ENCODE results near the gene TXNDC8.

TXNDC8 gene

DNA sequence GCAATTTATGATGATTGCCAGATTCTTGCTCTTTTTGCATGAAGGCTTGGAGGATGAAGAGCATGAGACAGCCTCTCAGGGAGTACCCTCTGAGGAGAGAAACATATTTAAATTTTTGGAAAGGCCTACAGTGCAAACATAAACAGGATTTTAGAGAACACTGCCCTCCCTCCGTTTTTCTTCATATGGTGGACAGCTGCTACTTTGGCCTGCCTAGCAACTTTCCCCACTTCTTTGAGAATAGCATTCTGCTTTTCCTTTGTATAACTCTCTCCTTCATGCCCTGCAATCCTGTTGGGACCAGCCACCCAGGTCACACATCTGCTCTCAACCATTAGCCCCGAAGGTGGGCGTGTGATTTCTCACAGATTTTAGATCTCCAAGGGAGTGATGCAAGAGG, 60.9 kb downstream of the TXNDC8 start:
- DNase-seq: no peak

DNA sequence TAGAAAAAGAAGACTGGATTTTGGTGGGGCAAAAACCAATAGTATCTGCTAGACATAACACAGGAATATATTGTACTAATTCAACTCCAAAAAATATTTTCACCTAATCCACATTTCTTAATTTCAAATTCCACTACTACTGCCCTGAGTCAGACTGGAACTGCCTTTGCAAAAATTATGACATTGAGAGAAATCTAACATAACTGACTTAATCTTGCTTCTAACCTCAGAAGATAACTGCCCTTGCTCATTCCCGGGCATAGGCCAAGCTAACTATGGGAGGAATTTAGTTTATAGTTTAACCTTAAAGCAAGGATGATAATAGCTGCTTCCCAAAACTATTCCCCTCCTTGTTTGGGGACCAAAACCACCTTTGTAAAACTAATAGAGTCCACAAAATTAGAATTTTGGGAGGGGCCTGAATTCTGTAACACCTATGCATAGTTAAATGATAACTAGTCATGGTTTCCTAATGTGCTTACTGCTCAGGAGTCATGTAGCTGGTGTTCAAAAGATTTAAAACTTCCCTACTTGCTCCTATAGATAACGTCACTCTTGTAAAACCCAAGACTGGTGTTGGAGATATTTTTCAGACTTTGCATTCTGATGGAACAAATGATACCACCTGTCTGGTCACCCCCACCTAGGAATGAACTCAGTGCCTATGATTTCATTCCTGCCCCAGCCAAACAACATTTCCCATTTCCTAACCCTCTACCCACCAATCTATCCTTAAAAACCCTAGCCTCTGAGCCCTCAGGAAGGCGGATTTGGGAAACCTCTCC, 67.3 kb downstream of the TXNDC8 start:
- DNase-seq: no peak

DNA sequence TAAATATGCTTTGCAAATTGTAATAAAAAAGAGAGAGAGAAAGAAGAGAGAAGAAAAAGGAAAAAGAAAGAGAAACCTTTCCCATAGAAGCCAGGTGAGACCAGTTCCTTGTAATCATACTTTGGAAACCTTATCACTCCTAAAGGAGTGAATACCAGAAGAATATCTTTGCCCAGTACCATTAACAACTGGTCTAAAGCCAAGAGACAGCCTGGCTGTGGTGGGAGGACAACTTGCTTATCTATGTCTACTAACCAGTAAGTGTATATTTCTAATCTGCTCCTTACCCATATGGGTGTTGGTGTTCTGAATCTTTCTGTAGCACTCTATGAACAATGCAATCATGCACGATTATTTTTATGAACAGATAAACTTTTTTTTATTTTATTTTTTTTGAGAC, 70.9 kb downstream of the TXNDC8 start:
- no peak for DNase-seq

DNA sequence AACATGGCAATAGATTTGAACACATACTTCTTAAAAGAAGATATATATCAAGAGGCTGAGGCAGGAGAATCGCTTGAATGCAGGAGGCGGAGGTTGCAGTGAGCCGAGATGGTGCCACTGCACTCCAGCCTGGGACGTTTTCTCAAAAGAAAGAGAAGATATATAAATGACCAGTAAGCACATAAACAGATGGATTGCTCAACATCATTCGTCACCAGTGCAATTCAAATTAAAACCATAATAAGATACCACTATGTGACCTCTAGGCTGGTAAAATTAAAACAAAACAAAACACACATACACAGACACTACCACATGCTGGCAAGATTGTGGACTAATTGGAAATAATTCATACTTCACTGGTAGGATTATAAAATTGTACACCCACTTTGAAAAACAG, 76.0 kb downstream of the TXNDC8 start:
- no peak for DNase-seq

DNA sequence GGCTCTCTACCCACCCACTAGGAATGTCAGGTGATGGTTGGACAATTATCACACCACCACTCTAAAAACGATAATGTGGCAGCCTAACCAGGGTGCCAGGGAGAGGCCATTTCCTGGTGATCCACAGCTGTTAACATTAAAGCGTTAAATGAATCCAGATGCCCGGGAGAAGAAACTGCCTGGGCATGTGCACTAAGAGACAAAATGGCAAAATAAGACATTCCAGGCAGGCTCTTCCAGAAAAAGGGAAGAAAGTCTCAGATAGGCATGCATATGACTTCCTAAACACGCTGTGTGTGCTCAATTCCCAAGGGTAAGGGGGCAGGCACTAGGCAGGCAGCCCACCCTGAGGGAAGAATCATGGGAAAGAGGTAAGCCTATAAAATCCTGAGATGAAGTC, 76.8 kb downstream of the TXNDC8 start:
- DNase-seq: no peak

DNA sequence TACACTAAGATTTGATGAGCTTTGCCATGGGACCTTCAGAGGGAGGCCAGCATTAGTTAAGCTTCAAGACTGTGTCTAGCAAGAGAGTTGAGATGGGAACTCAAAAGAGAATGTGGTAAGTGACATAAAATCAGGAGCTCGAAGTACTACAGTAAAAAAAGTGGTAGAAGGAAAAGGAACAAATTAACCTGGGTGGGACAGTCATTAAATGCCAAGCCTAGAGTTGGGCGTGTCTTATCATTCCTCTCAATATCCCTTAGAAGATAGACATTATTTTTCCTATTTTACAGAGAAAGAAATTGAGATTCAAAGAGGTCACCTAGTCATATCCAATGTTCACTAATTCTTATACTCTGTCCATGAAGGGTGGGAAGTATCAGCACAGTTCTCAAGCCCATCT, 78.1 kb downstream of the TXNDC8 start:
- DNase-seq: no peak

DNA sequence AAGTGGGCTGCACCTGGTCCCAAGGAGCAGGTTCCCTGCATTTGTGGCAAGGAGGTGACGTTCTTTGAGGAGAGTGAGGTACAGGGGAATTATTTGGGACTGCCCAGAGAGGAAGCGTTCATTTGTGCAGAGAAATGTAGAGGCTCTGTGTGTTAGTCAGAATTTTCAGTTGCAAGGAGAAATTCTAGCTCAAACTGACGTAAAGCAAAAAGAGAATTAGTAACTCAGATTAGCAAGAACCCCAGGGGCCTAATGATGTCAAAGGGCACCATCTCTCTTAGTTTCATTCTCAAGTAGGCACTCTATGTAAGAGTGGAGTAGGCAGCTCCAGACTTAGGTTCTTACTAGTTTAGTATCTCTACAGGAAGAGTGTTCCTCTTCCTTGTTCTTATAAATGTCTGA, 79.0 kb downstream of the TXNDC8 start:
- DNase-seq: no peak

DNA sequence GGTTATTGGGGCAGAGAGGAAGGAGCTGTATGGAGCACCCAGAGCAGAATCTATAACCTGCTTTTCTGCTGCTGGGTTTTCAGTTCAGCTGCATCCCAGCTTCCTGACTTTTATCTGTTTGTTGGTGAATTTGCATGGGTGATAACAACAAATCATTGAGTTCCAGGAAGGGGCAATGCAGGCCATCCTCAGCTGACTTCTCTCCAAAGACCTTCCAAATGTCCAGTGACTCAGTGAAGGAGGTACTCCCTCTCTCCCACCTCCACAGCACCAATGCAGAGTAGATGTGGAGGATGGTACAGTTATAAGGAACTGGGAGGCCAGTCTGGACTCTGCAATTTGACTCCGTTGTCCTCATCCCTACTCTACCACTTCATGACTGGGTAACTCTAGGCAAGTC, 79.7 kb downstream of the TXNDC8 start:
- DNase-seq: no peak

DNA sequence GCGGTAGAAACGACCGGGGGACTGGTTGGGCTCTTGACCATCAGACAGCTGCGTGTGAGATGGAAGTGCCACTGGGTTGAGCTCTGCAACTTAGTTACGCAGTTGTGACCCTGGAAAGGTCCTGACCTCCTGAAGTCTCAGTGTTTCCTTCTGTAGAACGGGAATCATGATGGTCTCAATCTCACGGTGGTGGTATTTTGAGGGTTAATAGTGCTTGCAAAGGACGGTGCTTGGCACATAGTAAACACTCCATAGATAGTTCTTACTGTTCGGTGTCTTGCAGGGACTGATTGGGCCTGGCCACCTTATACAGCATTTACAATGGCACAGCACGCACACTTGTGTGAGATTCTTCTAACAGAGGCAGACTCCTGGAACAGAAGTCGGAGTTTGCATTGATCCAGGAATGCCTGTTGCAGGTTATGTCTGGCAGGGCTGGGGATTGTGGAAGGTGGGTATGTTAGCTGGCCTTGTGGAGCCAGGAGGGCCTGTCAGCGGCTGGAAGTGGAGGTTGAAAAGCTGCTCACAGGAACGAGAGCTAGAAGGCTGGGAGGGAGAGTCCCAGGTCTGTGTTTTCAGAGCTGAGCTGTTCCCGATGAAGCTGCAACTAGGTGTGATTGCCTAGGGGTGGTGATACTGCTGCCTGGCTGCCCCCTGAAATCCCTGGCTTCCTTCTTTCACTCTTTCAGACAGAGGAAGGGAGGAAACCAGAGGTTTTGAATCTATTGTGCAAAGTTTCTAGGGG, 80.4 kb downstream of the TXNDC8 start:
- DNase-seq: no peak

DNA sequence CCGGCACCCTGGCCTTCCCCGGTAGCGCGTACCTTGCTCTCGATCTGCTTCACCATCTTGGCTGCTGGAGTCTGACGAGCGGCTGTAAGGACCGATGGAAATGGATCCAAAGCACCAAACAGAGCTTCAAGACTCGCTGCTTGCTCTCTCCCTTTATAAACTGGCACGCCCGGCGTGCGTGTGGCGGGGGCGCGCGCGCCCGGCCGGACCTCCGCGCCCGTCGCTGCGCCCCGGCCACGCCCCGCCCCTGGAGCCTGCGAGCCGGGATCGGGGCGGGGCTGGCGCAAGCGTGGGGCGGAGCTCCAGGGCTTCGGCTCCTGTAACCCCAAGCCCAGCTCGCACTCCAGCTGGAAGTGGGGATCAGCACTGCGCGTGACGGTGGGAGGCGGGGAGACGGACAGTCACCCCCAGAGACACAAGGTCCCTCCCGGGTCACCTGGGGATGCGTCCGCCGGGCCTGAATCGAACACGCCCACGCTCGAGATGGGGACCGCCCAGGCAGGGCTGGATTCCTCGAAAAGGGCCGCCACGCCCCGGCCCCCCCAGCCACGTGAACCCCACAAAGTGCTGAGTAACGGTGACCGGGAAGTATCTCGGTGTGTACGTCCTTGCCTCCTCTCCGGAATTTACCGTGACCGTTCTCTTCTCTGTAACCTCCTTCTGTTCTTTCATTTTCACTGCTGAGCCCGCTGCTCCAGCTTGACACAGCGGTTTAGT, 81.1 kb downstream of the TXNDC8 start, which contains the start of gene TXN:
Gene TXN, minus strand, starts transcription at position 128 of the 717 bp plus-strand sequence. Its CDS starts 72 bp downstream, at position 56.
- peak; percentile 95 for DNase-seq

DNA sequence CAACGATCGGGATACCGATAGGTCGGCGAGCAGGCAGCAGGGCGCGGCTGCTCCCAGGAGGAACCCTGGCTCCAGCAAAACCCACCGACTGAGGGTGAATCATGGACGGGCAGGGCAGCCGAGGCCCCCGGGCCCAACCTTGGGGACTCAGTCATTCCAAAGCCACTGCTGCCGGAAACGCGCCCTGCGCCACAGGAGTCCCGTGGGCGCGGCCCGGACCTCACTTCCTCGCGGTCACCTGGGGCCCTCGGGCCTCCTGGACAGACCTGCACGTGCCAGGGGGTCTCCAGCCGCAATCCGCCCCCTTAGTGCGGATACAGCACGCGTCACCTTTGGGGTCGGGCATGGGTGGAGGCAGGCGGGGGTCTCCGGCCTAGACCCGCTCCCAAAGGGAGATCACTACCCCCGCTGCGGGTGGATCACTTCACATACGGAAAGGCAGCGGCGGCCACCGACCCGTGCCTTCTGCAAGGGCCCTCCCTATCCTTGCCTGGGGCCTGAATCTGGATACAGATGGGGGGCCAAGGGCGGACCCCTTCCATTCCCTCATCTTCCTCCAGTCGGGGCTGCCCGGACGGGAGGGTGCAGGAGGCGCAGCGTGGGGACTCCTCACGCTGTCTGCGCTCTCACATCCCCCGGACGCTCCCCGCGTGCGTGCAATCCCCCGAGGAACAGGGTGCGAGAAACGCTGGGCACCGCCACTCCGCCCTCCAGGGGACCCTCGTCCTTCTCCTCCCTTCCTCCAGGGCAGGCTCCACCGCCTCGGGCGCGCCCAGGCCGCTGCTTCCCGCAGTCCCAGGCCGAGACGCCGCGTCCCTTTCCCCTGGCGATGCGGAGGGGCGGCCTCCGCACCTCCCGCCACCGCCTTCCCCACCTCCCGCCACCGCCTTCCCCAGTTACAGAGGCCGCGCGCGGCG, 81.9 kb downstream of the TXNDC8 start:
- DNase-seq: peak; percentile 56

DNA sequence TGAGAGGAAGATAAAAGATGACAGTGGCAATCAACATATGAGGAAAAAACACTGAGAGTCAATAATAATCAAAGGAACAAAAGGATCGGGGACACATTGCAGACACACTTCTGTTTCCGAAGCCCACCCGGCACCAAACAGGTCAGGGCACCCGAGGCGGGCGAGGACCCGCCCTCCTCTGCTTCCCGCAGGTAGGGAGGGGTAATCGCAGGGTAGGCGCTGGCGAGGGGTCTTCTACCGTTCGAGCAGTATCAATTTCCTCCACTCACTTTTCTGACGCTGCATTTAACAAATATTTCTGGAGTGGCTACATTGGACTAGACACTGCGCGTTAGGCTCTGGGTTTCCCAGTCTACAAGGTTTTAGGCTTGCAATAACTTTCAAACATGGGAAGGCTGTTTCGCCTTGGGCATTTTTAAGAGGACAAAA, 82.6 kb downstream of the TXNDC8 start:
- DNase-seq: no peak

DNA sequence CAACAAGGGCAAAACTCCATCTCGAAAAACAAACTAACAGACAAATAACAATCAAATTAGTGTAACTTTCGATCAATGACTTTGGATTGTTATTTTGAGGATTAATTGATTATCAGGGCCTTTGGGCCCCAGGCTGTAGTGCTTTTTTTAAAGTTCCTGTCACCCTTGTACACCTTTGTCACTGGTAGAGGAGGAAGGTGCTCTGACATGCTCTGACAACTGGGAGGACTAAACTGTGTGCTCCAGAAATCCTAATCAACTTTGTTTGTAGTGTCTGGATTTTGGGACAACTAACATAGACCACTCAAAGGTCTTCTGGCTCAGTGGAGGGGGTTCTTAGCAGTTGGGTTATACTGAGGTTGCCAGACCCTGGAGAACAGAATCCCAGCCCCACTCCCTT, 83.2 kb downstream of the TXNDC8 start:
- no peak for DNase-seq
